Left renal pelvis (tissue), 4 donors: ENCODE data around the gene GARIN3. TPM values are rescaled to one million over a fixed set of nuclear protein-coding genes. Genes with fewer than 3 reads are reported as not detected.
"Not testable (repeated sequence)": the region's sequence is repeated elsewhere in the genome, so short reads cannot be mapped to it uniquely, and the experiment has no call there.

Experiments used
- DNase-seq, 4 donors: peaks; one replicate each; pipeline ENCODE4 v3.0.0-alpha.2; 2013; ENCODE audit warnings: low read depth in 4 of 4, low spot score in 3 of 4
- polyA plus RNA-seq, 4 donors: library from polyadenylated mRNA; unstranded; fragments of 120-200 nt; gene quantifications; one replicate each; pipeline ENCODE4 v1.2.1, GENCODE V29; 2013; ENCODE audit not compliant: insufficient read length in 4 of 4

Gene GARIN3
- polyA plus RNA-seq, 4 donors: not detected

- no peak for DNase-seq
These were observed 20.4 kb upstream of the GARIN3 start for GRCh38 chr5:157186309-157187045.

- not testable (repeated sequence) for DNase-seq
These were observed 19.1 kb upstream of the GARIN3 start for GRCh38 chr5:157185122-157185521.

- DNase-seq: no peak
These were observed 18.1 kb upstream of the GARIN3 start for GRCh38 chr5:157184117-157184670.

- DNase-seq: no peak
These were observed 16.2 kb upstream of the GARIN3 start for GRCh38 chr5:157182143-157182757.

- no peak for DNase-seq
These were observed 14.6 kb upstream of the GARIN3 start, which contains the start of gene ITK for GRCh38 chr5:157180374-157181264. Gene ITK (plus strand): TSS chr5:157180840. CDS start chr5:157180978, 138 bp downstream.

- no peak for DNase-seq
These were observed 12.9 kb upstream of the GARIN3 start for GRCh38 chr5:157178966-157179365.

GRCh38 chr5:157177953-157178352 is 11.9 kb upstream of the GARIN3 start:
- no peak for DNase-seq

- no peak for DNase-seq
These were observed 9.1 kb upstream of the GARIN3 start for GRCh38 chr5:157175071-157175612.

- DNase-seq: no peak
These were observed 6.3 kb upstream of the GARIN3 start for GRCh38 chr5:157172403-157172802.

GRCh38 chr5:157168286-157168685 is 2.2 kb upstream of the GARIN3 start:
- DNase-seq: no peak

GRCh38 chr5:157167214-157167621 is 1.2 kb upstream of the GARIN3 start:
- no peak for DNase-seq

GRCh38 chr5:157165668-157166067 is 396 bp downstream of the GARIN3 start:
- DNase-seq: no peak

- no peak for DNase-seq
These were observed 803 bp downstream of the GARIN3 start for GRCh38 chr5:157165261-157165660.

- no peak for DNase-seq
These were observed 1.5 kb downstream of the GARIN3 start for GRCh38 chr5:157164521-157164920.

- no peak for DNase-seq
These were observed 3.0 kb downstream of the GARIN3 start for GRCh38 chr5:157162919-157163510.

GRCh38 chr5:157161996-157162395 is 4.1 kb downstream of the GARIN3 start:
- no peak for DNase-seq

GRCh38 chr5:157160001-157160400 is 6.1 kb downstream of the GARIN3 start:
- no peak for DNase-seq

GRCh38 chr5:157159209-157159751 is 6.8 kb downstream of the GARIN3 start:
- no peak for DNase-seq

- no peak for DNase-seq
These were observed 8.7 kb downstream of the GARIN3 start for GRCh38 chr5:157157293-157157891.

GRCh38 chr5:157155297-157155696 is 10.8 kb downstream of the GARIN3 start:
- DNase-seq: no peak
